LHCN-M2 (cell line): ENCODE data around the gene NECTIN3. TPM values are rescaled to one million over a fixed set of nuclear protein-coding genes. Genes with fewer than 3 reads are reported as not detected.

Experiments
- DNase-seq: peaks from one replicate; pipeline ENCODE4 v3.0.0-alpha.2; 2012; ENCODE audit warnings: low read depth
- total RNA-seq: library from RNA; depleted of rRNA; stranded (reverse); fragments of >200 nt; gene quantifications from 2 replicates; pipeline ENCODE4 v1.2.3, GENCODE V29; 2014

The NECTIN3 gene
- total RNA-seq, 1 experiment from 2014 or later, result 57.3 TPM

DNA sequence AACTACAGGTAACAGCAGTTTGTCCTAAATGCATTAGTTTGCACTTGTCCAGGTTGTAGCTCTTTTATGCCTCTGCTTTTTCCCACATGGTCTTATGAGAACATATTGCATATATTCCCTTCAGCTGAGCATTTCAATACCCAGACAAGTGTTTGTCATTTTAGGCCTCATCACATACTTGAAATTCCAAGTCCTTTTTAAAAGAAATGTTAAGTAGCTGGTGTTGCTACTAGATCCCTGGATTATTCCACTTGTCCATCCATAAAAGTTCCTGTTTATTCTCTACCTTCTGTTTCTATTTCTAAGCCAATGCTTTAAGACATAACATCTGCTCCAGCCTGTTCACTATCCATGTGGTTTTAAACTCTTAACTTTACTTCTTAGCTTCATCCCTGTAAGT, 128.4 kb downstream of the NECTIN3 start:
- DNase-seq, result no peak

DNA sequence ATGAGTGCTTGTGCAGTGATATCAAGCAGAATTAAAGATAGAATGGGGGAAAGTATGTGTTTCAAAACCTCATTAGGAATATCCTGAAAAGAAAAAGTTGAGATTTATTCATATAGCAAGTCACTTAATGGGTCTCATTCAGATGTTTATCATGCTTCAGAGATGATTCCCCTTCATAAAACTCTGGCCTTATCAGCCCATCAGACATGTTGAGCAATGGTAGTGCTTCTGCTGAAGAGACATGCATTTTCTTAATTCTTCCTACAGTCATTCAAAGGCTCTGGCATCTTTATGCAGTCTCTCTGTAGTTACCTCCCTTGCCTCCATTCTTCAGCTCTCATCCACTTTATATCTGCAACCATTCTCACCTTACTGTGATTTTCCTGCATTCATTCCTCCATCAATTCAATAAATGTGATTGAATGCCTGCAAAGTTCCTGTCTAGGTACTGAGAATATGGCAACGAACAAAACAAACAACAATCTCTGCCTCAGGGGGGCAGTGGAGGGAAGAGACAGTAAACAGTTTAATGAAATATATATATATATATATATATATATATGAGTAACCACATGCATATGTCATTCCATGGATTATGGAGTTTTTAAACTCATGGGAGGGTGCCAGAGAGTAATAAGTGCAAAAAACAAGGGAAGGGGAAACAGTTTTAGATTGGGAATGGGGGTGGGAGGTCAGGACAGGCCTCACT, 138.5 kb downstream of the NECTIN3 start:
- peak; percentile 23 for DNase-seq

DNA sequence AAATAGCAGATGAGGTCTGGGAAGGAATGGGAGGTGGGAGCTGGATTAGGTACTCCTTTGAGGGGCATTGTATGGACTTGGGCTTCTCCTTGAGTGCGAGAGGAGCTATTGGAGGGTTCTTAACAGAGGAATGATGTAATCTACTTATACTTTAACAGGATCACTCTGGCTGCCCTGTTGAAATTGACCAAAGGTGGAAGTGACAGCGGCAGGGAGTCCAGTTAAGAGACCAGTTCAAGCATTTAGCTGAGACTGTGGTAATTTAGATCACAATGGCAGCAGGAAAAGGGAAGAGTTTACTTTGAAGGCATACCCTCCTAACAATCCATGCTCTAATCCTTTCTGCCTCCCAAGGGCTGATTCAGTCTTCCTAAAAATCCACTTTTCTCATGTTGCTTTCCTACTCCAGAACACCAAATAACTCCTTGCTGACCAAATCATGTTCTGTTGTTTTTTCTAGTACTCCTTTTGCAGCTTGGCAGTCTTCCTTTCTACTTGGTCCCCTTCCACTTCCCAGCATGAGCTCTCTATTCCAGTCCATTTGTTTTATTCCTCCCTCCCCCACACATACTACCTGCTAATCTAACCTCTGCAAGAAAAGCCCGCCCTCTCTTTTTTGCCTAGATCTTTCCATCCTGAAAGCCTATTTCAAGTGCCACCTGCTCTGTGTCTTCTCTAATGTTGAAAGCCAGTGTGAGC, 139.4 kb downstream of the NECTIN3 start:
- DNase-seq, result no peak

GRCh38 chr3:111212511-111212910, 140.9 kb downstream of the NECTIN3 start:
- no peak for DNase-seq

GRCh38 chr3:111215481-111215880, 143.9 kb downstream of the NECTIN3 start:
- DNase-seq, result no peak

DNA sequence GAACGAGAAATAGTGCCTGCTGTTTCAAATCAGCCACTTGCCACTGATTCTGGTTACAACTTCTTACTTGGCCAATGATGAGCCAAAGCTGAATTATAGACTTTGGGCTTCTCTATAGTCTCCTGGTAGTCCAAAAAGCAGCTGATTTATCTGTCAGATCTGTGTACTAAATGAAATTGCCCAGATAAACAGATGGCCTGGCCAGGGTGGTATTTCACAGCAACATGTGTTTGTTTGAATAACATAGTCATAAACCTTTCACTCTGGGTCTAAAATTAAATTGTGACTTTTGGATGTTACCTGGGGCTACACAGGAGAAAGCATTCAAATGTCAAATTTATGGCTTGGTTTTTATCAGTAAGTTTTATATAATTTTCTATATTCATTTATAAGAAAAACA, 147.0 kb downstream of the NECTIN3 start:
- no peak for DNase-seq

DNA sequence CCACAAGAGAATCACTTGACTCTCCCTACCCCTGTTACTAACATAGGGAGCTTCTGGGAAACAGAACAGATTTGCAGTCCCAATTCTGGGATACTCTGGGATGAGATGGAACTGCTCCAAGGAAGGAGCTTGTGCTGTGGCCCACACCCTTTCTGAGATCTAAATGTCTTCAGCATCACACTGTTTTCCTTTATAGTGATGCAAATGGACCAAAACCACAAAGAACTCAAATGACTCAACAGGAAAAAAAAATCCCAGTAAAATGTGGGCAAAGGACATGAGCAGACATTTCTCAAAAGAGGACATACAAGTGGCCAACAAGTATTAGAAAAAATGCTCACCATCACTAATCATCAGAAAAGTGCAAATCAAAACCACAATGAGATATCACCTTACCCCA, 155.6 kb downstream of the NECTIN3 start:
- DNase-seq, result peak; percentile 85

- no peak for DNase-seq
Observed at GRCh38 chr3:111229301-111229700, 157.7 kb downstream of the NECTIN3 start.

- DNase-seq, result peak; percentile 45
Observed at GRCh38 chr3:111236836-111237713, 165.5 kb downstream of the NECTIN3 start.

DNA sequence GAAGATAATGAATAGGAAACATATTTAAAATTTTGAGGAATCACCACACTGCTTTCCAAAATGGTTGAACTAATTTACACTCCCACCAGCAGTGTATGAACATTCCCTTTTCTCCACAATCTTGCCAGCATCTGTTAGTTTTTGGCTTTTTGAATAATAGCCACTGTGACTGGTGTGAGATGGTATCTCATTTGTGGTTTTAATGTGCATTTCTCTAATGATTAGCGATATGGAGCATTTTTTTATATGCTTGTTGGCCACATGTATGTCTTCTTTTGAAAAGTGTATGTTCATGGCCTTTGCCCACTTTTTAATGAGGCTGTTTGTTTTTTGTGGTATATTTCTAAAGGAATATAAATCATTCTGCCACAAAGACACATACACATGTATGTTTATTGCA, 166.3 kb downstream of the NECTIN3 start:
- no peak for DNase-seq

- DNase-seq, result no peak
Observed at GRCh38 chr3:111238885-111239284, 167.3 kb downstream of the NECTIN3 start.

DNA sequence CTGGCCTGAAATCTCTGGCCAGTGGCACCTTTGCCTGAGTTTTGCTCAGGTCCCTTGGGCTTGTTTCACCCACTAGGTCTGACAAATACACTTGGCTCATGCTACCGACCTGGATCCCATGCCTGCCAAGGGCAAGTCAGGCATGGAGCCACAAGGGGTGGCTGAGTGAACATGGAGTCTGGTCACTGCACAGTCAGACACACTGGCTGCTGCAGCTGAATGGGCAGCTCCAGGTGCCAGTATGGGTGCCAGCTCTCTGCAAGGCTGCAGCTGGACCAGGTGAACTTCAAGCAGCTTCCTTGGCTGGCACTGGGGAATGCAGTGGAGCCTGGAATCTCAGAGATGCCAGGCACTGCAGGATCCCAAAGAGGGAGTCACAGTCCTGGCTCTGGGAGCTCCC, 170.3 kb downstream of the NECTIN3 start:
- no peak for DNase-seq
